Bronchial smooth muscle cell (primary cell): ENCODE data around the gene OAS3. TPM values are rescaled to one million over a fixed set of nuclear protein-coding genes. Genes with fewer than 3 reads are reported as not detected.

Experiments
- total RNA-seq: library from RNA; depleted of rRNA; stranded (reverse); fragments of >200 nt; gene quantifications from 2 replicates; pipeline ENCODE4 v1.2.1, GENCODE V29; 2014

The OAS3 gene
- 1.9 TPM in 2 replicates for total RNA-seq

GRCh38 chr12:112937741-112938719, at the start of gene OAS3:
TSS of gene OAS3 (plus strand) at chr12:112938474. CDS start at chr12:112938531, 57 bp downstream.

GRCh38 chr12:112906712-112907414, 31.4 kb upstream of the OAS3 start, which contains the start of gene OAS1:
TSS of gene OAS1 (plus strand) at chr12:112906962. CDS start at chr12:112907040, 78 bp downstream.

GRCh38 chr12:112978163-112979040, 40.1 kb downstream of the OAS3 start, which contains the start of gene OAS2:
TSS of gene OAS2 (plus strand) at chr12:112978519. CDS start at chr12:112978609, 90 bp downstream.

Other genes starting within 250 kb of the OAS3 start
- gene RPH3A, start 146.7 kb upstream of the OAS3 start, total RNA-seq: not detected in 2 replicates
- 1.9 and 2.4 TPM in 2 replicates for gene OAS1, start 31.5 kb upstream of the OAS3 start, total RNA-seq
- gene OAS2, start 40.0 kb downstream of the OAS3 start, total RNA-seq: 0.69 and 2.0 TPM in 2 replicates
- gene DTX1, start 118.3 kb downstream of the OAS3 start, total RNA-seq: 0.09 TPM in 1 of 2 replicates, not detected in the other
- gene RASAL1, start 197.3 kb downstream of the OAS3 start, total RNA-seq: not detected in 2 replicates
- 0.09 TPM in 1 of 2 replicates, not detected in the other for gene CFAP73, start 211.2 kb downstream of the OAS3 start, total RNA-seq
- gene DDX54, start 247.0 kb downstream of the OAS3 start, total RNA-seq: 27.0 and 28.5 TPM in 2 replicates
- 8.2 and 9.1 TPM in 2 replicates for gene RITA1, start 247.2 kb downstream of the OAS3 start, total RNA-seq